ENCODE data around the gene CRYZ.

DNA sequence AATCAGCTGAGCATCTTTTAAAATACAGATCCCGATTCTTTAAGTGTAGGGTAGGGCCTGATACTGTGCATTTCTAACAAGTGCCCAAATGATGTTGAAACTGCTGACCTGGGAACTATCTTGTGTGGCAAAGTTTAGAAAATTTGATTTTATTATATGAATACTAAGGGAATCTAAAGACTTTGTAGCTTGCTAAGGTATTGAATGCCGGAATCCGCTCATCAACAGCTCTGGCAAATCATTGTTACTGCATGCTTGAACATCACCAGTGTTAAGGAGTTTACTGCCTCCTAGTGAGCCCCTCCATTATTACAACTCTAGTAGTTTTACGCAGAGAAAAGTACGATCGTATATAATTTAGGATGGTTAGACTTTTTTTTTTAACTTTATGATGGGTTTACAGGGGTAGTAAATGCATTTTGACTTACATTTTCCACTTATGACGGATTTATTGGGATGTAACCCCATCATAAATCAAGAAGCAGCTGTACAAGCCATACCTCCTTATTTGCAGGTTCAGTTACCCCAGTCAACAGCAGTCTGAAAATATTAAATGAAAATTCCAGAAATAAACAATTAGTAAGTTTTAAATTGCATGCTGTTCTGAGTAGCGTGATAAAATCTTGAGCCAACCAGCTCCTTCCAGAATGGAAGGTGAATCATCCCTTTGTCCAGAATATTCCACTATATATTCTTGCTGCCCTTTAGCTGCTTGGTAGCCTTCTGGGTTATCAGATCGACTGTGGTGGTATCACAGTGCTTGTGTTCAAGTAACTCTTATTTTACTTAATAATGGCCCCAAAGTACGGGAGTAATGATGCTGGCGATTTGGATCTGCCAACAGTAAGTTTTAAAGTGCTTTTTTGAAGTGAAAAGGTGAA, 994 bp upstream of the CRYZ start:
- TF ChIP-seq POLR2AphosphoS5 (IDR thresholded peaks at IDR 0.05) = no peak
- no peak for TF ChIP-seq POLR2A (IDR thresholded peaks at IDR 0.05; ENCODE audit: low read depth)
- TF ChIP-seq, protein P1, sequence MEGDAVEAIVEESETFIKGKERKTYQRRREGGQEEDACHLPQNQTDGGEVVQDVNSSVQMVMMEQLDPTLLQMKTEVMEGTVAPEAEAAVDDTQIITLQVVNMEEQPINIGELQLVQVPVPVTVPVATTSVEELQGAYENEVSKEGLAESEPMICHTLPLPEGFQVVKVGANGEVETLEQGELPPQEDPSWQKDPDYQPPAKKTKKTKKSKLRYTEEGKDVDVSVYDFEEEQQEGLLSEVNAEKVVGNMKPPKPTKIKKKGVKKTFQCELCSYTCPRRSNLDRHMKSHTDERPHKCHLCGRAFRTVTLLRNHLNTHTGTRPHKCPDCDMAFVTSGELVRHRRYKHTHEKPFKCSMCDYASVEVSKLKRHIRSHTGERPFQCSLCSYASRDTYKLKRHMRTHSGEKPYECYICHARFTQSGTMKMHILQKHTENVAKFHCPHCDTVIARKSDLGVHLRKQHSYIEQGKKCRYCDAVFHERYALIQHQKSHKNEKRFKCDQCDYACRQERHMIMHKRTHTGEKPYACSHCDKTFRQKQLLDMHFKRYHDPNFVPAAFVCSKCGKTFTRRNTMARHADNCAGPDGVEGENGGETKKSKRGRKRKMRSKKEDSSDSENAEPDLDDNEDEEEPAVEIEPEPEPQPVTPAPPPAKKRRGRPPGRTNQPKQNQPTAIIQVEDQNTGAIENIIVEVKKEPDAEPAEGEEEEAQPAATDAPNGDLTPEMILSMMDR (IDR thresholded peaks at IDR 0.05) = peak; percentile 67 to 72 (median 69)

All from esophagus muscularis mucosa (tissue), 3 donors.